GM04504 (cell line): Measurements from ENCODE around the gene LRRC40.
"Not testable (repeated sequence)": the region's sequence is repeated elsewhere in the genome, so short reads cannot be mapped to it uniquely, and the experiment has no call there.

Experiments
- DNase-seq: peaks from one replicate; pipeline ENCODE4 v3.0.0-alpha.2; 2012; ENCODE audit warnings: low read depth

Gene LRRC40

GRCh38 chr1:70205434-70206118 lies at the start of gene LRRC40:
Gene LRRC40, minus strand, starts transcription at chr1:70205579. Its CDS starts 39 bp downstream, at chr1:70205540.
- peak; percentile 87 for DNase-seq

GRCh38 chr1:70248729-70249128 lies 43.4 kb upstream of the LRRC40 start:
- no peak for DNase-seq

GRCh38 chr1:70247768-70248167 lies 42.4 kb upstream of the LRRC40 start:
- no peak for DNase-seq

- DNase-seq: no peak
These were observed 41.7 kb upstream of the LRRC40 start for GRCh38 chr1:70247122-70247521.

- no peak for DNase-seq
These were observed 34.6 kb upstream of the LRRC40 start for GRCh38 chr1:70239940-70240339.

- no peak for DNase-seq
These were observed 29.4 kb upstream of the LRRC40 start for GRCh38 chr1:70234733-70235132.

- DNase-seq: no peak
These were observed 26.1 kb upstream of the LRRC40 start for GRCh38 chr1:70231475-70231874.

- DNase-seq: no peak
These were observed 23.3 kb upstream of the LRRC40 start for GRCh38 chr1:70228670-70229069.

- no peak for DNase-seq
These were observed 22.1 kb upstream of the LRRC40 start for GRCh38 chr1:70227439-70227838.

- no peak for DNase-seq
These were observed 19.6 kb upstream of the LRRC40 start for GRCh38 chr1:70224954-70225353.

GRCh38 chr1:70222716-70223235 lies 17.4 kb upstream of the LRRC40 start:
- DNase-seq: no peak

- DNase-seq: peak; percentile 90
These were observed 16.1 kb upstream of the LRRC40 start, which contains the start of gene SRSF11 for GRCh38 chr1:70221238-70222121. Gene SRSF11, plus strand, starts transcription at chr1:70221380. Its CDS starts 257 bp downstream, at chr1:70221637.

GRCh38 chr1:70220517-70221237 lies 15.3 kb upstream of the LRRC40 start:
- no peak for DNase-seq

- DNase-seq: no peak
These were observed 14.6 kb upstream of the LRRC40 start for GRCh38 chr1:70220015-70220414.

GRCh38 chr1:70211541-70211940 lies 6.2 kb upstream of the LRRC40 start:
- DNase-seq: no peak

- no peak for DNase-seq
These were observed 5.4 kb upstream of the LRRC40 start for GRCh38 chr1:70210820-70211219.

- no peak for DNase-seq
These were observed 2.9 kb upstream of the LRRC40 start for GRCh38 chr1:70208292-70208691.

- DNase-seq: no peak
These were observed 2.1 kb upstream of the LRRC40 start for GRCh38 chr1:70207492-70207891.

GRCh38 chr1:70206833-70207232 lies 1.5 kb upstream of the LRRC40 start:
- DNase-seq: not testable (repeated sequence)

GRCh38 chr1:70205071-70205433 lies 327 bp downstream of the LRRC40 start:
- DNase-seq: no peak

GRCh38 chr1:70204600-70204999 lies 779 bp downstream of the LRRC40 start:
- no peak for DNase-seq

GRCh38 chr1:70204139-70204538 lies 1.2 kb downstream of the LRRC40 start:
- no peak for DNase-seq
